H9 (cell line): ENCODE measurements around the gene CD300LG. TPM values are rescaled to one million over a fixed set of nuclear protein-coding genes. Genes with fewer than 3 reads are reported as not detected.

Experiments used
- DNase-seq: peaks from one replicate; pipeline ENCODE4 v3.0.0-alpha.2; 2017
- H2AFZ ChIP-seq: one replicate; pipeline ENCODE4 v1.6.1; 2013; ENCODE audit warnings: mild to moderate bottlenecking, low read length, control low read depth, moderate library complexity
- H2AK5ac ChIP-seq: 2 replicates; pipeline ENCODE4 v1.6.1; 2013; ENCODE audit warnings: low read length, control low read depth, mixed read lengths; ENCODE audit not compliant: insufficient read length
- H2BK120ac ChIP-seq: one replicate; pipeline ENCODE4 v1.6.1; 2013; ENCODE audit warnings: low read depth, mild to moderate bottlenecking, low read length, control low read depth, inconsistent platforms; ENCODE audit not compliant: poor library complexity, severe bottlenecking
- H2BK12ac ChIP-seq: 2 replicates; pipeline ENCODE4 v1.6.1; 2013; ENCODE audit warnings: low read length, control low read depth, mixed read lengths, low read depth; ENCODE audit not compliant: insufficient read length
- H2BK15ac ChIP-seq: 2 replicates; pipeline ENCODE4 v1.6.1; 2013; ENCODE audit warnings: low read depth, low read length, control low read depth
- H2BK20ac ChIP-seq: one replicate; pipeline ENCODE4 v1.6.1; 2013; ENCODE audit warnings: low read depth, mild to moderate bottlenecking, low read length, control low read depth, inconsistent platforms; ENCODE audit not compliant: poor library complexity, severe bottlenecking
- H2BK5ac ChIP-seq: 2 replicates; pipeline ENCODE4 v1.6.1; 2013; ENCODE audit warnings: low read length, control low read depth, mixed read lengths; ENCODE audit not compliant: insufficient read length
- H3K14ac ChIP-seq: 2 replicates; pipeline ENCODE4 v1.6.1; 2013; ENCODE audit warnings: low read length, control low read depth; ENCODE audit not compliant: insufficient read depth
- H3K18ac ChIP-seq: 2 replicates; pipeline ENCODE4 v1.6.1; 2013; ENCODE audit warnings: low read depth, mild to moderate bottlenecking, mixed read lengths, low read length, control low read depth; ENCODE audit not compliant: insufficient read length
- H3K23ac ChIP-seq: 2 replicates; pipeline ENCODE4 v1.6.1; 2013; ENCODE audit warnings: low read length, control low read depth, mixed read lengths, low read depth; ENCODE audit not compliant: insufficient read length
- H3K23me2 ChIP-seq: 2 replicates; pipeline ENCODE4 v1.6.1; 2013; ENCODE audit warnings: low read depth, mild to moderate bottlenecking, mixed read lengths, low read length, control low read depth; ENCODE audit not compliant: insufficient read length, poor library complexity, severe bottlenecking
- H3K27ac ChIP-seq: 2 replicates; pipeline ENCODE4 v1.5.1; 2013; ENCODE audit warnings: low read length, control low read depth, mixed read lengths, low read depth; ENCODE audit not compliant: insufficient read length
- H3K27me3 ChIP-seq: 2 replicates; pipeline ENCODE4 v1.6.1; 2013; ENCODE audit warnings: low read length, control low read depth, inconsistent platforms; ENCODE audit not compliant: insufficient read depth
- H3K4ac ChIP-seq: 2 replicates; pipeline ENCODE4 v1.6.1; 2013; ENCODE audit warnings: low read depth, mild to moderate bottlenecking, control low read depth, inconsistent platforms, low read length, moderate library complexity
- H3K4me1 ChIP-seq: 2 replicates; pipeline ENCODE4 v1.6.1; 2013; ENCODE audit warnings: low read length, control low read depth, inconsistent platforms; ENCODE audit not compliant: insufficient read depth
- H3K4me2 ChIP-seq: 2 replicates; pipeline ENCODE4 v1.6.1; 2013; ENCODE audit warnings: low read length, control low read depth, mixed read lengths; ENCODE audit not compliant: insufficient read length, insufficient read depth
- H3K56ac ChIP-seq: 2 replicates; pipeline ENCODE4 v1.6.1; 2013; ENCODE audit warnings: low read depth, mild to moderate bottlenecking, mixed read lengths, low read length, control low read depth; ENCODE audit not compliant: insufficient read length
- H3K79me1 ChIP-seq: 2 replicates; pipeline ENCODE4 v1.6.1; 2013; ENCODE audit warnings: low read depth, mild to moderate bottlenecking, moderate library complexity, low read length, control low read depth, inconsistent platforms; ENCODE audit not compliant: insufficient read depth, poor library complexity, severe bottlenecking
- H3K79me2 ChIP-seq: 2 replicates; pipeline ENCODE4 v1.6.1; 2013; ENCODE audit warnings: low read length, control low read depth, inconsistent platforms; ENCODE audit not compliant: insufficient read depth
- H3K9ac ChIP-seq: 2 replicates; pipeline ENCODE4 v1.6.1; 2013; ENCODE audit warnings: low read length, control low read depth, mixed read lengths; ENCODE audit not compliant: insufficient read length; ENCODE audit errors: extremely low read depth
- H3K9me3 ChIP-seq: one replicate; pipeline ENCODE4 v1.6.1; 2013; ENCODE audit warnings: low read depth, low read length, inconsistent platforms; ENCODE audit not compliant: control insufficient read depth
- H3T11ph ChIP-seq: one replicate; pipeline ENCODE4 v1.6.1; 2013; ENCODE audit warnings: mild to moderate bottlenecking, low read length, control low read depth, inconsistent platforms
- H4K20me1 ChIP-seq: one replicate; pipeline ENCODE4 v1.6.1; 2013; ENCODE audit not compliant: control insufficient read depth, insufficient read length, insufficient read depth
- H4K5ac ChIP-seq: 2 replicates; pipeline ENCODE4 v1.6.1; 2013; ENCODE audit warnings: low read depth, mild to moderate bottlenecking, mixed read lengths, low read length, control low read depth; ENCODE audit not compliant: insufficient read length
- H4K8ac ChIP-seq: replicated peaks from 2 replicates; pipeline ENCODE4 v1.6.1; 2013; ENCODE audit warnings: low read length, control low read depth, mixed read lengths, low read depth; ENCODE audit not compliant: insufficient read length
- H4K91ac ChIP-seq: 2 replicates; pipeline ENCODE4 v1.6.1; 2013; ENCODE audit warnings: low read depth, mild to moderate bottlenecking, moderate library complexity, mixed read lengths, low read length, control low read depth; ENCODE audit not compliant: insufficient read length
- H3K27ac Mint-ChIP-seq, 3 experiments: 2 replicates in 2 of 3; 3 replicates in 1 of 3; pipeline ENCODE4 v1.8.0; 2020 to 2021; ENCODE audit warnings: mixed read lengths in 3 of 3, mild to moderate bottlenecking in 1 of 3, moderate library complexity in 1 of 3
- H3K27me3 Mint-ChIP-seq: 2 replicates; pipeline ENCODE4 v1.8.0; 2021; ENCODE audit warnings: low read depth, mild to moderate bottlenecking, moderate library complexity, mixed read lengths
- H3K36me3 Mint-ChIP-seq, 3 experiments: 2 replicates in 2 of 3; 3 replicates in 1 of 3; pipeline ENCODE4 v1.8.0; 2020 to 2021; ENCODE audit warnings: low read depth in 3 of 3, mixed read lengths in 3 of 3; ENCODE audit not compliant: insufficient read depth in 1 of 3
- H3K4me1 Mint-ChIP-seq, 2 experiments: 2 replicates each; pipeline ENCODE4 v1.8.0; 2020; ENCODE audit warnings: mixed read lengths in 2 of 2
- H3K4me3 Mint-ChIP-seq, 2 experiments: 2 replicates in 1 of 2; 3 replicates in 1 of 2; pipeline ENCODE4 v1.8.0; 2020 to 2021; ENCODE audit warnings: mild to moderate bottlenecking in 2 of 2, mixed read lengths in 2 of 2, moderate library complexity in 1 of 2
- H3K9me3 Mint-ChIP-seq, 2 experiments: 2 replicates in 1 of 2; 3 replicates in 1 of 2; pipeline ENCODE4 v1.8.0; 2020; ENCODE audit warnings: mild to moderate bottlenecking in 2 of 2, mixed read lengths in 2 of 2, moderate library complexity in 1 of 2
- WGBS: extraction: QIAGEN DNeasy Blood & Tissue Kit; methylation state at CpG from one replicate; pipeline ENCODE4 v1.1.7; 2013; ENCODE audit warnings: missing lambda C conversion rate, low lambda C conversion rate, mixed read lengths; ENCODE audit not compliant: insufficient read length; ENCODE audit errors: extremely low coverage; 5-methylcytosine and 5-hydroxymethylcytosine counted together
- total RNA-seq: library from RNA; stranded (reverse); gene quantifications from 2 replicates; pipeline ENCODE4 v1.2.1, GENCODE V29; 2021
- TF ChIP-seq, protein P1 (sequence below): fragments of 200-600 bp; sonication (generic); conservative IDR thresholded peaks from 3 replicates; pipeline ENCODE4 v1.8.0; 2021; ENCODE audit warnings: antibody characterized with exemption, mild to moderate bottlenecking

Gene CD300LG
- total RNA-seq, 1 experiment from 2014 or later = not detected

DNA sequence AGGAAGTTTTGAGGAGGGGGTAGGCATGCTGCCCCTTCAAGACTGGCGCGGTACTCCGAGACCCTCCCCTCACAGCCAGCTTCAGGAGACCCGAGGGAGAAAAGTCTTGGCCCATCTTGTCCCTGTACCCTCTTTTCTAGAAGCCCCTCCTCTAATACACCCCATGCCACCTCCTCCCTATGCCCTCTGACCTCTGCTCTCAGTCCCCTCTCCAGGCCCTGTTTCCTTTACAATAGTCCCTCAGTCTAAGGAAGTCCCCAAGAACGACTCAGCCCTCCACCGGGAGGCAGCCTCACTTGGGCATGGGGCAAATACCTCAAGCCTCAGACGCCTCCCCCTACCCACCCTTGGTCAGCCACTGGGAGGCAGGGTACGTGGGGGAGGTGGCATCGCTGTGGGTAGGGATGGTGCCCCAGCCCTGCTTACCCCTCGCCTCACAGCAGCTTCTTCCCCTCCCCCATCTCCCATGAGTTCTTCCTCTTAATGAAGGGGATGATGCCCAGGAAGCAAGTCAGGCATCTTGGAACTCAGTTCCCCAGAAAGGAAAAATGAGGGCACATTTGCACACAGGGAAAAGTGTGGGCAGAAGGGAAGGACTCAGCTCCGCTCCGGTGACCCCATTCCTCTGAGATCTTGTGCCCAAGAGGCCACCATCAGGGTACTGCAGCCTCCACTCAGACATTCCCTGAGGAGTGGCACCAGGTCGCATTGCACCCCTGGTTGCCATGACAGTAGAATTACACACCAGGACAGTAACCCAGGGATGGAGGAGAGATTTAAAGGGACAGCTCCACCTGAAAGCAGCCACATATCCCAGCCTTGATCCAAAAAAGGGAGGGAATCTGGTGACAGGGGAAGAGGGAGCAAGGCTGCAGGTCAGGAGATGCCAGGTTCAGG lies 54.1 kb downstream of the CD300LG start:
- peak; percentile 59 for DNase-seq
- no peak overlapping the region for H3K27ac Mint-ChIP-seq
- WGBS = no CpG with 5 or more reads among the region's 13 CpGs

More for the DNA sequence above, 54.1 kb downstream of the CD300LG start:
- Histone ChIP-seq H3K4me1 (peaks cover 3% of the 10 kb centered on the region; the same call in 1 of the 2 replicates), H2BK15ac (no peak overlapping the region), H2AK5ac (no peak overlapping the region), H3K27ac (no peak overlapping the region), H3K23ac (no peak overlapping the region), H3K79me1 (no peaks in the 10 kb centered on the region), H4K5ac (no peak overlapping the region), H3K9me3 (no peaks in the 10 kb centered on the region), H3K56ac (no peak overlapping the region), H3K14ac (no peak overlapping the region), H2BK5ac (no peak overlapping the region), H3K27me3 (no peaks in the 10 kb centered on the region), H3K23me2 (peaks cover 23% of the 10 kb centered on the region), H4K20me1 (no peaks in the 10 kb centered on the region), H3K79me2 (0 out of 2 replicates have a peak, but pooled peaks cover 2% of the 10 kb centered on the region), H3K4ac (no peak overlapping the region), H2BK20ac (no peak overlapping the region), H3K4me2 (peak overlapping the region; percentile 59), H4K8ac (no peak overlapping the region), H3K9ac (no peak overlapping the region), H3T11ph (no peak overlapping the region), H3K18ac (peak overlapping the region; percentile 23), H4K91ac (no peak overlapping the region), H2BK120ac (no peak overlapping the region), H2BK12ac (no peak overlapping the region), H2AFZ (no peak overlapping the region)
- peaks cover 42 to 62% of the 10 kb centered on the region in 2 experiments for H3K4me1 Mint-ChIP-seq
- TF ChIP-seq, protein P1, sequence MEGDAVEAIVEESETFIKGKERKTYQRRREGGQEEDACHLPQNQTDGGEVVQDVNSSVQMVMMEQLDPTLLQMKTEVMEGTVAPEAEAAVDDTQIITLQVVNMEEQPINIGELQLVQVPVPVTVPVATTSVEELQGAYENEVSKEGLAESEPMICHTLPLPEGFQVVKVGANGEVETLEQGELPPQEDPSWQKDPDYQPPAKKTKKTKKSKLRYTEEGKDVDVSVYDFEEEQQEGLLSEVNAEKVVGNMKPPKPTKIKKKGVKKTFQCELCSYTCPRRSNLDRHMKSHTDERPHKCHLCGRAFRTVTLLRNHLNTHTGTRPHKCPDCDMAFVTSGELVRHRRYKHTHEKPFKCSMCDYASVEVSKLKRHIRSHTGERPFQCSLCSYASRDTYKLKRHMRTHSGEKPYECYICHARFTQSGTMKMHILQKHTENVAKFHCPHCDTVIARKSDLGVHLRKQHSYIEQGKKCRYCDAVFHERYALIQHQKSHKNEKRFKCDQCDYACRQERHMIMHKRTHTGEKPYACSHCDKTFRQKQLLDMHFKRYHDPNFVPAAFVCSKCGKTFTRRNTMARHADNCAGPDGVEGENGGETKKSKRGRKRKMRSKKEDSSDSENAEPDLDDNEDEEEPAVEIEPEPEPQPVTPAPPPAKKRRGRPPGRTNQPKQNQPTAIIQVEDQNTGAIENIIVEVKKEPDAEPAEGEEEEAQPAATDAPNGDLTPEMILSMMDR = no peak
- no peaks in the 10 kb centered on the region for H3K9me3 Mint-ChIP-seq
- H3K27me3 Mint-ChIP-seq = peaks cover 58% of the 10 kb centered on the region
- H3K4me3 Mint-ChIP-seq = peak overlapping the region; percentile 63 to 79
- H3K36me3 Mint-ChIP-seq = peaks cover 12 to 14% (median 13%) of the 10 kb centered on the region in 3 experiments; a peak in 5 of 7 replicates
